Activated CD8-positive, alpha-beta T cell treated with anti-CD3 and anti-CD28 coated beads for 36 hours (primary cell): ENCODE results near the gene RPN2. TPM values are rescaled to one million over a fixed set of nuclear protein-coding genes. Genes with fewer than 3 reads are reported as not detected.

Experiments used
- ATAC-seq: fragments of 200-7000 bp; cut with Tn5 transposase; one replicate; pipeline ENCODE4 v1.10.0; 2021; ENCODE audit warnings: mild to moderate bottlenecking, moderate library complexity
- CTCF ChIA-PET: fragments of 350-600 bp; sonication (Branson Sonifier 250); formaldehyde crosslinking; loops from one replicate; lab custom pipeline; 2021; ENCODE audit warnings: antibody characterized with exemption; lab: Charles Lee
- POLR2A ChIA-PET: fragments of 350-600 bp; sonication (Branson Sonifier 250); formaldehyde crosslinking; loops from one replicate; lab custom pipeline; 2021; ENCODE audit warnings: antibody characterized with exemption; lab: Charles Lee
- DNase-seq: peaks from one replicate; pipeline ENCODE4 v3.0.0-alpha.2; 2020
- H3K27ac Mint-ChIP-seq: one replicate; pipeline ENCODE4 v1.8.0; 2021; ENCODE audit warnings: mild to moderate bottlenecking, mixed read lengths
- H3K27me3 Mint-ChIP-seq: one replicate; pipeline ENCODE4 v1.8.0; 2021; ENCODE audit warnings: mixed read lengths
- H3K36me3 Mint-ChIP-seq: one replicate; pipeline ENCODE4 v1.8.0; 2021; ENCODE audit warnings: low read depth, mixed read lengths
- H3K4me1 Mint-ChIP-seq: one replicate; pipeline ENCODE4 v1.8.0; 2021; ENCODE audit warnings: low read depth, mixed read lengths
- H3K4me3 Mint-ChIP-seq: one replicate; pipeline ENCODE4 v1.8.0; 2021; ENCODE audit warnings: mild to moderate bottlenecking, moderate library complexity, mixed read lengths
- H3K9me3 Mint-ChIP-seq: one replicate; pipeline ENCODE4 v1.8.0; 2021; ENCODE audit warnings: mixed read lengths
- intact Hi-C: fragments of 100-400 bp; cut with micrococcal nuclease; formaldehyde crosslinking; loops from one replicate; pipeline ENCODE4 v1.10.0; 2022
- total RNA-seq, 2 experiments: library from RNA; stranded (reverse); gene quantifications; one replicate each; pipeline ENCODE4 v1.2.3, GENCODE V29; 2021
- TF ChIP-seq, protein P1 (sequence below): fragments of 200-600 bp; IDR thresholded peaks from one replicate; pipeline ENCODE4 v1.8.0; 2022; ENCODE audit warnings: antibody characterized with exemption, mild to moderate bottlenecking

RPN2 gene
- total RNA-seq, 2 experiments from 2014 or later = 103 to 107 TPM

DNA sequence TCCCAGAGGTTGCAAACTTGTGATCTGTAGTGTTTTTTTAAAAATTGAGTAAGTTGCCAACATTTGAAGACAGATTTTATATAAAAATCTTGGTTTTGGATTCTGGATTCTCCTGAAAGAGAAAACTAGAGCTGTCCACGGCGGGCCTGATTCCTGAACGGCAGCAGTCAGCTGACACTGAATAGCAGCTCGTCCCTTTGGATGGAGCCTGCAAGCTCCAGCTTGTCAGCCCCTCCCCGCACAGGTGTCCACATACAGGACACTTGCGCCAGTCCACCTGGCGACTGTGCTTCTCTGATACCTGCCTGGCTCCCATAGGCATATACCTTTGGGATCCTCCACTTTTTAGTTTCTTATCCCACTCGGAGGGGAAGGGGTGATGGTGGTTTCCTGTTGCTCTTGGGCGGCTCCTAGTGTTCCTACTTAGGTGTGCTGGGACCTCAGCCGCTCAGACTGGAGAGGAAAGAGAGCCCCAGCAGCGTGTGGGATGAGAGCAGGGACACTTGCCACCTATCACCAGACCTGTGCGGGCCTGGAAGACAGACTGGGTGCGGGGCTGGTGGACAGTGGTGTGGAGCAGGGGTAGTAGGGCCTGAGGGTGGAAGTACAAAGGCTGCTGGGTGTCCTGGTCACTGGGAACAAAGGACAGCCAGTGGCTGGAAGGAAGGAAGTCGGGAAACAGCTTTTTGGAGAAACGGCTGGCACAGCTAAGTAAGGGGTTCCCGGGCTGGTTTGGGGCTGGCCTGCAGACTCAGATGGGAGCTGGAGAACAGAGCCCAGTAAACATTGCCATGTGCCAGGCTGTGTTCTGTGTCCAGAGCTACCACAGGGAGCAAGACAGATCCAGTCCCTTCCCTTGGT is 64.2 kb downstream of the RPN2 start:
- Mint-ChIP-seq H3K9me3 (no peaks in the 10 kb centered on the region), H3K4me1 (no peaks in the 10 kb centered on the region), H3K27me3 (no peaks in the 10 kb centered on the region), H3K36me3 (peaks cover 39% of the 10 kb centered on the region), H3K27ac (no peak overlapping the region), H3K4me3 (no peak overlapping the region)
- ATAC-seq (no peak), DNase-seq (no peak)
- TF ChIP-seq, protein P1, sequence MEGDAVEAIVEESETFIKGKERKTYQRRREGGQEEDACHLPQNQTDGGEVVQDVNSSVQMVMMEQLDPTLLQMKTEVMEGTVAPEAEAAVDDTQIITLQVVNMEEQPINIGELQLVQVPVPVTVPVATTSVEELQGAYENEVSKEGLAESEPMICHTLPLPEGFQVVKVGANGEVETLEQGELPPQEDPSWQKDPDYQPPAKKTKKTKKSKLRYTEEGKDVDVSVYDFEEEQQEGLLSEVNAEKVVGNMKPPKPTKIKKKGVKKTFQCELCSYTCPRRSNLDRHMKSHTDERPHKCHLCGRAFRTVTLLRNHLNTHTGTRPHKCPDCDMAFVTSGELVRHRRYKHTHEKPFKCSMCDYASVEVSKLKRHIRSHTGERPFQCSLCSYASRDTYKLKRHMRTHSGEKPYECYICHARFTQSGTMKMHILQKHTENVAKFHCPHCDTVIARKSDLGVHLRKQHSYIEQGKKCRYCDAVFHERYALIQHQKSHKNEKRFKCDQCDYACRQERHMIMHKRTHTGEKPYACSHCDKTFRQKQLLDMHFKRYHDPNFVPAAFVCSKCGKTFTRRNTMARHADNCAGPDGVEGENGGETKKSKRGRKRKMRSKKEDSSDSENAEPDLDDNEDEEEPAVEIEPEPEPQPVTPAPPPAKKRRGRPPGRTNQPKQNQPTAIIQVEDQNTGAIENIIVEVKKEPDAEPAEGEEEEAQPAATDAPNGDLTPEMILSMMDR = no peak
- intact Hi-C loops = no loop called here
- POLR2A ChIA-PET = interaction anchor here (1.0 kb wide), 1 partner anchor 9 kb away, joined by 4 read pairs; no protein-coding TSS in a partner anchor
- CTCF ChIA-PET = interaction anchor here (0.9 kb wide), 1 partner anchor 298 kb away, joined by 3 read pairs; no protein-coding TSS in a partner anchor

DNA sequence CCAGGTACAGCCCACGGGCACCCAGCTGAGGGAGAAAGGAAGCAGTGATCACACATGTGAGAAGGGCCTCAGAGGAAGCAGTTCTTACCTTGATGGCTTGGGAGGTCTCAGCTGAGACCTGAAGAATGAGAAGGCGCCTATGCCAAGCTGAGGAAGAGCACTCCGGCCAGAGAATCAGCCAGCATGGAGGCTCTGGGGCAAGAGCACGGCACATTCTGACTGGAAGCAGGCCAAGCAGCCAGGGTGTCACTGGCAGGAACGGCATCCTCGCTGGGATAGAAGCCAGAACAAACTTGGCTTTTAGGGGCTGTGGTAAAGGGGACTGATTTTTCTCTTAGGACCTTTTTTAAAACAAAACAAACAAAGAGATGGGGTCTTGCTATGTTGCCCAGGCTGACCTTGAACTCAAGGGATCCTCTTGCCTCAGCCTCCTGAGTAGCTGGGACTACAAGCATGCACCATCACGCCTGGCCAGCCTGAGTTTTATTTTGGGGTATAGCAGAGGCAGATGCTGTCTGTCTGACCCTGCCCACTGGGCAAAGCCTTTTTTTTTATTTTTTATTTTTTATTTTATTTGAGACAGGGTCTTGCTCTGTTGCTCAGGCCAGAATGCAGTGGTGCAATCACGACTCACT is 64.9 kb downstream of the RPN2 start:
- ATAC-seq = no peak
- ChIA-PET CTCF (interaction anchor here (0.9 kb wide), 1 partner anchor 297 kb away, joined by 3 read pairs; no protein-coding TSS in a partner anchor), POLR2A (interaction anchor here (1.0 to 1.3 kb wide), 2 partner anchors 8 to 42 kb away, joined by 3 to 4 read pairs; no protein-coding TSS in a partner anchor)
- TF ChIP-seq, protein P1 = no peak
- intact Hi-C loops = no loop called here
- Mint-ChIP-seq H3K9me3 (no peaks in the 10 kb centered on the region), H3K27ac (no peak overlapping the region), H3K27me3 (no peaks in the 10 kb centered on the region), H3K4me1 (no peaks in the 10 kb centered on the region), H3K36me3 (peaks cover 34% of the 10 kb centered on the region), H3K4me3 (no peak overlapping the region)
- no peak for DNase-seq

DNA sequence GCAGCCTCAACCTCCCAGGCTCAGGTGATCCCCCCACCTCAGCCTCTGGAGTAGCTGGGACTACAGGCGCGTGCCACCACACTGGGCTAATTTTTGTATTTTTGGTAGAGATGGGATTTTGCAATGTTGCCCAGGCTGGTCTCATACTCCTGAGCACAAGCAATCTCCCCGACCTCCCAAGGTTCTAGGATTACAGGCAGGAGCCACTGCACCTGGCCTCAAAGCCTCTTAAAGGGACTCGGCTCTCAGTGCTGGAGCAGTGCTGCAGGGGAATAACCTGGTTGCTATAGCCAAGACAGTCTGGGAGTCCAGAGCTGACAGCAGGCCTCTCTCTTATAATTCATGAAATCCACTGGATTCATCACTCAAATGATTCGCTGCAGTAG is 65.4 kb downstream of the RPN2 start:
- POLR2A ChIA-PET = interaction anchor here (1.3 kb wide), 1 partner anchor 42 kb away, joined by 3 read pairs; no protein-coding TSS in a partner anchor
- Mint-ChIP-seq H3K27ac (no peak overlapping the region), H3K36me3 (peaks cover 31% of the 10 kb centered on the region), H3K4me3 (no peak overlapping the region), H3K9me3 (no peaks in the 10 kb centered on the region), H3K4me1 (no peaks in the 10 kb centered on the region), H3K27me3 (no peaks in the 10 kb centered on the region)
- TF ChIP-seq, protein P1 = no peak
- DNase-seq (no peak), ATAC-seq (no peak)
- intact Hi-C loops = no loop called here
- CTCF ChIA-PET = no interaction called here

DNA sequence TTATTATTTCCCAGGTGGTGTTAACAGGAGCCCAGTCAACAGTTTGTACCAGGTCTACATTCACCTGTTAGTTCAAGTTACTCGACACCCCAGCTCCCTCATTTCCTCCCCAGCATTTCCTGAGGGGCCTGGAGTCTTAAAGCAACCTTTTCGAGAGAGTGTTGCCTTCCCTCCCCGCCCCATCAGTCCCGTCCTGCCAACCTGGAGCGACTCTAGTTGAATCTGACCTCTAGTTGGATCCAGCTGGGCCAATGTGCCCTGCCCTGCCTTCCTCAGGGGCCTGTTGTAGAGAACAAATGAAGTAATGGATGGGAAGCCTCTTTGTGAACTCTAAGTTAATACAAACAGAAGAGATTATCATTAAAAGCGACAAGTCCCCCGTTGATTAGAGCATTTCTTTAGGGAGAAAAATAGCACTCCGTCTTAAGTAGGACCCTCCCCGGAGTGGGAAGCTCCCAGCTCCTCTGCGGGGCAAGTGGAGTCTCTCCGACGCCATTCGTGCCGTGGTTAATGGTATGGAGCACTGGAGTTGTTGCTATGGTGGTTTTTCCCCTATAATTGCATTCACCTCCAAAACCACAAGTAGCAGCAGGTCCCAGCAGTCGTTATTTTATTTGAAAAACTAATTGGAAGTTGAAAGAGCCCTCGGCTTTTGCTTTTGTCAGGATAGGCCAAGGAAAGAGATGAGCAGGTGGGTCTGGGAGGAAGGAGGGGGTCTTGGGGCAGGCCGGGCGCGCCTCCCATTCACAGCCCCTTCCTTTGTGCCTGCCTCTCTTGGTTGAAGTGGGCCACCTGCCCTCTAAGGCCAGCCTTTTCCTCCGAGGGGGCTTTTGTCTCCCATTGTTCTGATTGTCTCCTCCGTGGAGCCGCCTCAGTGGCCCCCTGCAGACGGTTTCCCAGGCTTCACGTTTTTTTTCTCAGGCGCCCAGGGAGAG is 66.4 kb downstream of the RPN2 start:
- CTCF ChIA-PET = no interaction called here

More for the DNA sequence above, 66.4 kb downstream of the RPN2 start:
- intact Hi-C loops = no loop called here
- Mint-ChIP-seq H3K27me3 (no peaks in the 10 kb centered on the region), H3K4me1 (no peaks in the 10 kb centered on the region), H3K4me3 (no peak overlapping the region), H3K9me3 (no peaks in the 10 kb centered on the region), H3K36me3 (peaks cover 23% of the 10 kb centered on the region), H3K27ac (no peak overlapping the region)
- ATAC-seq (no peak), DNase-seq (no peak)
- POLR2A ChIA-PET = interaction anchor here (0.7 to 1.3 kb wide), 2 partner anchors 24 to 41 kb away, joined by 3 read pairs; no protein-coding TSS in a partner anchor
- TF ChIP-seq, protein P1 = no peak
